Trophoblast cell (in vitro differentiated cells and primary cell): ENCODE data around the gene RIMBP2.
A peak's percentile ranks its signal among the peaks of the same experiment; 100 is the strongest.

Source experiments
- DNase-seq, 2 donors: peaks; one replicate each; pipeline ENCODE4 v3.0.0-alpha.2; 2016
- H2AFZ ChIP-seq: 2 replicates; pipeline ENCODE4 v1.6.1; 2013; ENCODE audit warnings: low read length, moderate library complexity, mild to moderate bottlenecking; ENCODE audit not compliant: insufficient read depth, poor library complexity
- H2AK5ac ChIP-seq: 2 replicates; pipeline ENCODE4 v1.6.1; 2013; ENCODE audit warnings: mild to moderate bottlenecking, low read length
- H2BK120ac ChIP-seq: 2 replicates; pipeline ENCODE4 v1.6.1; 2013; ENCODE audit warnings: low read length, mild to moderate bottlenecking, moderate library complexity; ENCODE audit not compliant: insufficient read depth, poor library complexity
- H2BK12ac ChIP-seq: 2 replicates; pipeline ENCODE4 v1.6.1; 2013; ENCODE audit warnings: mild to moderate bottlenecking, low read length, moderate library complexity
- H2BK5ac ChIP-seq: 2 replicates; pipeline ENCODE4 v1.6.1; 2013; ENCODE audit warnings: low read length, low read depth, moderate library complexity, mild to moderate bottlenecking; ENCODE audit not compliant: poor library complexity
- H3K14ac ChIP-seq: 2 replicates; pipeline ENCODE4 v1.6.1; 2013; ENCODE audit warnings: mild to moderate bottlenecking, low read length
- H3K18ac ChIP-seq: 2 replicates; pipeline ENCODE4 v1.6.1; 2013; ENCODE audit warnings: mild to moderate bottlenecking, low read length
- H3K23ac ChIP-seq: 2 replicates; pipeline ENCODE4 v1.6.1; 2013; ENCODE audit warnings: low read length
- H3K27ac ChIP-seq: 2 replicates; pipeline ENCODE4 v1.5.1; 2013; ENCODE audit warnings: low read depth, mild to moderate bottlenecking, inconsistent platforms, low read length, moderate library complexity
- H3K27me3 ChIP-seq: 2 replicates; pipeline ENCODE4 v1.6.1; 2013; ENCODE audit warnings: inconsistent platforms, mild to moderate bottlenecking, low read length, moderate library complexity; ENCODE audit not compliant: insufficient read depth
- H3K36me3 ChIP-seq, 2 experiments: 1 replicate in 1 of 2; 2 replicates in 1 of 2; pipeline ENCODE4 v1.6.1; 2013; ENCODE audit warnings: low read length in 2 of 2, mild to moderate bottlenecking in 2 of 2, moderate library complexity in 1 of 2; ENCODE audit not compliant: insufficient read depth in 2 of 2, control insufficient read depth in 1 of 2
- H3K4ac ChIP-seq: 2 replicates; pipeline ENCODE4 v1.6.1; 2013; ENCODE audit warnings: low read depth, mild to moderate bottlenecking, low read length, moderate library complexity
- H3K4me1 ChIP-seq, 2 experiments: 1 replicate in 1 of 2; 2 replicates in 1 of 2; pipeline ENCODE4 v1.6.1; 2013; ENCODE audit warnings: low read length in 2 of 2, mild to moderate bottlenecking in 2 of 2, moderate library complexity in 1 of 2; ENCODE audit not compliant: insufficient read depth in 2 of 2, control insufficient read depth in 1 of 2
- H3K4me2 ChIP-seq: 2 replicates; pipeline ENCODE4 v1.6.1; 2013; ENCODE audit warnings: inconsistent platforms, mild to moderate bottlenecking, low read length, moderate library complexity
- H3K4me3 ChIP-seq: 2 replicates; pipeline ENCODE4 v1.5.1; 2013; ENCODE audit warnings: mild to moderate bottlenecking, low read depth, low read length, inconsistent platforms
- H3K79me1 ChIP-seq: one replicate; pipeline ENCODE4 v1.6.1; 2013; ENCODE audit warnings: low read length
- H3K79me2 ChIP-seq: 2 replicates; pipeline ENCODE4 v1.6.1; 2013; ENCODE audit warnings: low read length, mild to moderate bottlenecking; ENCODE audit not compliant: control insufficient read depth, insufficient read depth, poor library complexity
- H3K9ac ChIP-seq: 2 replicates; pipeline ENCODE4 v1.6.1; 2013; ENCODE audit warnings: mild to moderate bottlenecking, low read length
- H3K9me3 ChIP-seq: 2 replicates; pipeline ENCODE4 v1.6.1; 2013; ENCODE audit warnings: low read depth, mild to moderate bottlenecking, control low read depth, inconsistent platforms, low read length; ENCODE audit not compliant: insufficient read depth
- H4K12ac ChIP-seq: 2 replicates; pipeline ENCODE4 v1.6.1; 2013; ENCODE audit warnings: low read depth, mild to moderate bottlenecking, low read length, moderate library complexity
- H4K8ac ChIP-seq: 2 replicates; pipeline ENCODE4 v1.6.1; 2013; ENCODE audit warnings: low read depth, mild to moderate bottlenecking, low read length, moderate library complexity
- H4K91ac ChIP-seq: one replicate; pipeline ENCODE4 v1.6.1; 2013; ENCODE audit warnings: low read depth, mild to moderate bottlenecking, low read length, moderate library complexity
- WGBS: extraction: QIAGEN DNeasy Blood & Tissue Kit; methylation state at CpG from one replicate; pipeline ENCODE4 v1.1.7; 2013; ENCODE audit warnings: missing lambda C conversion rate; ENCODE audit not compliant: insufficient read length, insufficient coverage; ENCODE audit errors: extremely low coverage; 5-methylcytosine and 5-hydroxymethylcytosine counted together

RIMBP2 gene

DNA sequence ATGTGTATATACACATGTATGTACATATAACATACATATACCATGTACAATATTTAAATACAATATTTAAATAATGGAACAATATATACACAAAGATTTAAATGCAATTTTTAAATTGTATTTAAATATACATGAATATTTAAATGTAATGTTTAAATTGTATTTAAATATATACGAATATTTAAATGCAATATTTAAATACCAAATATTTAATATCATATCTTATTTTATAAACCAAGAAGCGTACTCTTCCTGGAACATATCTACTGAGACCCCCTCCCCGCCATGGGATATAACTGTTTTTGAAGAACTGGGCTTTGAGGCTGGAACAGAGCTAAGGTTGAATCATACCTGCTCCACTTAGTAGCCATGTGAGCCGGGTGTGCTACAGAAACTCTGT lies 29.8 kb upstream of the RIMBP2 start:
- Histone ChIP-seq H2BK5ac (no peak overlapping the region), H4K91ac (no peak overlapping the region), H3K9me3 (no peaks in the 10 kb centered on the region), H3K23ac (no peak overlapping the region), H3K14ac (no peak overlapping the region), H2BK120ac (no peak overlapping the region), H2BK12ac (no peak overlapping the region), H3K4me3 (no peak overlapping the region), H4K8ac (no peak overlapping the region), H3K36me3 (no peaks in the 10 kb centered on the region), H3K9ac (no peak overlapping the region), H3K4me2 (no peak overlapping the region), H2AK5ac (no peak overlapping the region), H3K27ac (no peak overlapping the region), H3K4me1 (no peaks in the 10 kb centered on the region), H3K79me2 (no peaks in the 10 kb centered on the region), H4K12ac (no peak overlapping the region), H2AFZ (no peak overlapping the region), H3K79me1 (no peaks in the 10 kb centered on the region), H3K18ac (no peak overlapping the region), H3K27me3 (no peaks in the 10 kb centered on the region), H3K4ac (no peak overlapping the region)
- no peak for DNase-seq
- WGBS = no CpG with 5 or more reads among the region's 4 CpGs

DNA sequence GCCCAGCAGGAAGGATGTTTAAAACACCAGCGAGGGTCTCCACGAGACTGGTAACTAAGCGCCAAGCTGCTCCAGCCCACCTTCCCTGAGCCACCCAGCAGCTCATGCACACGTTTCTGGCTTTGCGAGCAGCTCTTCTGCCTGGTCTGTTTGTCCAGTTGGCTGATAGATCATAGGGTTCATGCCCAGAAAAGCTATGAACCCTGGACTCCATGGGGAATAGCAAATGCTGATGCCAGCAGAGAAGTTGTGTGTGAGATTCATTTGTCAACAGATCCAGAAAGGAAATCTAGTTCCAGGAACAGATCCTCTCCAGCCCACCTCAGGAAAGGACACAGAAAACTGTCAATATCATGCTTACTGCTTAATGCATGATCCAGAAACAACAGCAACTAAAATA lies 28.2 kb upstream of the RIMBP2 start:
- Histone ChIP-seq H4K91ac (no peak overlapping the region), H2BK5ac (no peak overlapping the region)
- WGBS = no CpG with 5 or more reads among the region's 5 CpGs

DNA sequence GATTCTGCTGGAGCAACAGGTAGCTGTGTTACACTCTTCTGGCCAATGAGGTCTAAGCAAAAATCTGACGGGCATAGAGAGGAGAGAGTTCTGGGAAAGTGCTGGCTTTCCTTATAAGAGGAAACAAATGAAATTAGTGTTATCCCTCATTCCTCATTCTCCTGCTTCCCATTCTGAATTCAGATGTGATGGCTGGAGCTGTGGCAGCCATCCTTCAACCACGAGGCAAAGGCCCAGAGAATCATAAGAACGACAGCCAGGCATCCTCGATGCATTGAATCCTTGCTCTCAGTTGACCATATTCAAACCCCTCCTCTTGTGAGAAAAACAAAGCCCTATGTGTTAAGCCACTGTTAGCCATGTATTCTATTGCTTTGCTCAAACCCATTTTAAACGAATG lies 27.5 kb upstream of the RIMBP2 start:
- no CpG with 5 or more reads among the region's 5 CpGs for WGBS
- Histone ChIP-seq H3K9me3 (no peaks in the 10 kb centered on the region), H2BK5ac (no peak overlapping the region), H2BK120ac (no peak overlapping the region), H2BK12ac (no peak overlapping the region), H3K27me3 (no peaks in the 10 kb centered on the region), H2AFZ (no peak overlapping the region), H3K79me2 (no peaks in the 10 kb centered on the region), H3K4ac (no peak overlapping the region), H3K23ac (no peak overlapping the region), H4K12ac (no peak overlapping the region), H2AK5ac (no peak overlapping the region), H3K36me3 (no peaks in the 10 kb centered on the region), H3K14ac (no peak overlapping the region), H3K9ac (no peak overlapping the region), H3K4me2 (no peak overlapping the region), H3K4me1 (no peaks in the 10 kb centered on the region), H3K27ac (no peak overlapping the region), H3K18ac (no peak overlapping the region), H4K91ac (no peak overlapping the region), H3K4me3 (no peak overlapping the region), H4K8ac (no peak overlapping the region), H3K79me1 (no peaks in the 10 kb centered on the region)
- no peak for DNase-seq

More for the DNA sequence above, 28.2 kb upstream of the RIMBP2 start:
- Histone ChIP-seq H2BK12ac (no peak overlapping the region), H4K8ac (no peak overlapping the region), H3K36me3 (no peaks in the 10 kb centered on the region), H3K27ac (no peak overlapping the region), H3K9ac (no peak overlapping the region), H3K79me1 (no peaks in the 10 kb centered on the region), H3K4me2 (no peak overlapping the region), H2BK120ac (no peak overlapping the region), H3K18ac (no peak overlapping the region), H2AK5ac (no peak overlapping the region), H3K9me3 (no peaks in the 10 kb centered on the region), H3K4me1 (no peaks in the 10 kb centered on the region), H3K79me2 (no peaks in the 10 kb centered on the region), H3K14ac (no peak overlapping the region), H2AFZ (no peak overlapping the region), H3K4me3 (no peak overlapping the region), H3K23ac (peak overlapping the region; percentile 84), H3K27me3 (no peaks in the 10 kb centered on the region), H3K4ac (no peak overlapping the region), H4K12ac (no peak overlapping the region)
- DNase-seq = no peak

DNA sequence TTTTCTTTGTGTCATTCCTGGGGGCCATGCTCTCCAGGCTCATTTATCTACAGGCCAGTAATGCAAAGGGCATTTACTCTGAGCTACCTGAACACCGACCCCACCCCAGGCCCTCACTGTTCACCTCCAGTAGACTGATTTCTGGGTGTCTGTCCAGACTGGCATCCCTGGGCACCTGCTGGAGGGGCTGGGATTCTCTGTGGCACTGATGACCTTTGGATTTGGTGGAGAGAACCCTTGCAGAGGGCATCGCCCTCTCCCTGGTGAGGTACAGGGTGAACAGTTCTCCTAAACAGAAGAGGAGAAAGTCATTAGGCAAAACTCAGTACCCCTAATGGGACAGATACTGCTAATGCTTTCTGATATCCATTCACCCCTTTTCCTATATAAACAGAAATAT lies 27.1 kb upstream of the RIMBP2 start:
- Histone ChIP-seq H3K4me2 (no peak overlapping the region), H3K9ac (no peak overlapping the region), H2BK5ac (no peak overlapping the region), H3K23ac (no peak overlapping the region), H3K14ac (no peak overlapping the region), H3K27me3 (no peaks in the 10 kb centered on the region), H3K79me2 (no peaks in the 10 kb centered on the region), H4K12ac (no peak overlapping the region), H3K18ac (no peak overlapping the region), H2BK12ac (no peak overlapping the region), H4K91ac (no peak overlapping the region), H3K4me3 (peak overlapping the region; percentile 51), H2AFZ (no peak overlapping the region), H3K9me3 (no peaks in the 10 kb centered on the region), H3K36me3 (no peaks in the 10 kb centered on the region), H3K27ac (no peak overlapping the region), H3K4me1 (no peaks in the 10 kb centered on the region), H3K4ac (no peak overlapping the region), H4K8ac (no peak overlapping the region), H2BK120ac (no peak overlapping the region), H2AK5ac (no peak overlapping the region), H3K79me1 (no peaks in the 10 kb centered on the region)
- DNase-seq = no peak
- no CpG with 5 or more reads among the region's 2 CpGs for WGBS
